ENCODE results near the gene TIMM13. TPM values are rescaled to one million over a fixed set of nuclear protein-coding genes. Genes with fewer than 3 reads are reported as not detected.
"Not testable (repeated sequence)": the region's sequence is repeated elsewhere in the genome, so short reads cannot be mapped to it uniquely, and the experiment has no call there.

TIMM13 gene
- total RNA-seq, 2 donors from 2014 or later: 19.4 to 23.4 TPM

DNA sequence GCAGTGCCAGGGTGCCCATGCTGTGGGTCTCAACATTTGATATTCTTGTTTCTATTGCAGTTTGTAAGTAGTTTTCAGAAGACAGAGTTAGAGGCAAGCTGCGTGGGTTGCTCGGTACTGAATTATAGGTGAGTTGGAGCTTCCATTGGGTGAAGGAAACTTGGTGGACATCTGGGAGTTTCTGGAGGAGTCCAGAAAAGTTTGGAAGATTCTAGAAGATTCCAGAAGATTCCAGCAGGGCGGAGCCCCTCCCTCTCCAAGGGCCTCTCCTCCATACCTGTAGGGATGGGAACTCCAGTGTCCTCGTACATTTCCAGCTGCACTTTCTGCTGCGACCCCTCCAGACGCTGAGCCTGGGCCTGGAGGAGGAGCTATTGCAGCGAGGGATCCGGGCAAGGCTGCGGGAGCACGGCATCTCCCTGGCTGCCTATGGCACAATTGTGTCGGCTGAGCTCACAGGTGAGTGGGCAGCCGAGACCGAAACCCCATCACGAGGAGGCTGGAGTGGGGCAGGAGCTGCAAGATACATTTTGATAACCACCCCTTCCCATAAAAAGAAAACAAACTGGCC, 28.6 kb downstream of the TIMM13 start:
- ATAC-seq (ENCODE audit: insufficient number of reproducible peaks, low FRiP score, low read depth) (no peak), DNase-seq (ENCODE audit: low spot score) (no peak)
- Histone ChIP-seq H3K27ac (no peak overlapping the region), H3K4me1 (ENCODE audit: control insufficient read depth in 1 of 2, low read depth in 2 of 2) (peaks cover 0 to 6% of the 10 kb centered on the region in 2 donors), H3K27me3 (replicated peaks; ENCODE audit: insufficient read depth) (no peaks in the 10 kb centered on the region), H3K36me3 (no peaks in the 10 kb centered on the region), H3K9me3 (no peaks in the 10 kb centered on the region), H3K4me3 (no peak overlapping the region)
- TF ChIP-seq, protein P1, sequence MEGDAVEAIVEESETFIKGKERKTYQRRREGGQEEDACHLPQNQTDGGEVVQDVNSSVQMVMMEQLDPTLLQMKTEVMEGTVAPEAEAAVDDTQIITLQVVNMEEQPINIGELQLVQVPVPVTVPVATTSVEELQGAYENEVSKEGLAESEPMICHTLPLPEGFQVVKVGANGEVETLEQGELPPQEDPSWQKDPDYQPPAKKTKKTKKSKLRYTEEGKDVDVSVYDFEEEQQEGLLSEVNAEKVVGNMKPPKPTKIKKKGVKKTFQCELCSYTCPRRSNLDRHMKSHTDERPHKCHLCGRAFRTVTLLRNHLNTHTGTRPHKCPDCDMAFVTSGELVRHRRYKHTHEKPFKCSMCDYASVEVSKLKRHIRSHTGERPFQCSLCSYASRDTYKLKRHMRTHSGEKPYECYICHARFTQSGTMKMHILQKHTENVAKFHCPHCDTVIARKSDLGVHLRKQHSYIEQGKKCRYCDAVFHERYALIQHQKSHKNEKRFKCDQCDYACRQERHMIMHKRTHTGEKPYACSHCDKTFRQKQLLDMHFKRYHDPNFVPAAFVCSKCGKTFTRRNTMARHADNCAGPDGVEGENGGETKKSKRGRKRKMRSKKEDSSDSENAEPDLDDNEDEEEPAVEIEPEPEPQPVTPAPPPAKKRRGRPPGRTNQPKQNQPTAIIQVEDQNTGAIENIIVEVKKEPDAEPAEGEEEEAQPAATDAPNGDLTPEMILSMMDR (IDR thresholded peaks at IDR 0.05): no peak

DNA sequence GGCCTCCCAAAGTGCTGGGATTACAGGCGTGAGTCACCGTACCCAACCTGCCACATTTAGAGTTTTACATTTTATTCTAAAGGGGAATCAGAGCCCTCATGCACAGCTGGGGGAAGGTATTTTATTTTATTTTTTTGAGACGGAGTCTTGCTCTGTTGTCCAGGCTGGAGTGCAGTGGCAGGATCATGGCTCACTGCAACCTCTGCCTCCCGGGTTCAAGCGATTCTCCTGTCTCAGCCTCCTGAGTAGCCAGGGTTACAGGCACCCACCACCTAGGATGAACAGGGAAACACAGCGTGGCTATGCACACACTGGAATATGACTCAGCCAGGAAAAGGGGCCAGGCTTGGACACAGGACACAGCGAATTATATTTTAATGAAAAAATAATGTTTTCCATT, 30.2 kb downstream of the TIMM13 start:
- not testable (repeated sequence) for H3K4me1 ChIP-seq (ENCODE audit: control insufficient read depth in 1 of 2, low read depth in 2 of 2); H3K4me3 ChIP-seq; H3K27me3 ChIP-seq (replicated peaks; ENCODE audit: insufficient read depth); H3K36me3 ChIP-seq; H3K27ac ChIP-seq; ATAC-seq (ENCODE audit: insufficient number of reproducible peaks, low FRiP score, low read depth); DNase-seq (ENCODE audit: low spot score); H3K9me3 ChIP-seq

DNA sequence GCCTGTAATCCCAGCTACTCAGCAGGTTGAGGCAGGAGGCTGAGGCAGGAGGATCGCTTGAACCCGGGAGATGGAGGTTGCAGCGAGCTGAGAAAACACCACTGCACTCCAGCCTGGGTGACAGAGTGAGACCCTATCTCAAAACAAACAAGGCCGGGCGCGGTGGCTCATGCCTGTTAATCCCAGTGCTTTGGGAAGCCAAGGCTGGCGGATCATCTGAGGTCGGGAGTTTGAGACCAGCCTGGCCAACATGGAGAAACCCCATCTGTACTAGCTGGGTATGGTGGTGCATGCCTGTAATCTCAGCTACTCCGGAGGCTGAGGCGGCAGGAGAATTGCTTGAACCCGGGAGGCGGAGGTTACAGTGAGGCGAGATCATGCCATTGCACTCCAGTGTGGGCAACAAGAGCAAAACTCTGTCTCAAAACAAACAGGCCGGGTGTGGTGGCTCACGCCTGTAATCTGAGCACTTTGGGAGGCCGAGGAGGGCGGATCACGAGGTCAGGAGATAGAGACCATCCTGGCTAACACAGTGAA, 32.0 kb downstream of the TIMM13 start:
- DNase-seq (ENCODE audit: low spot score); ATAC-seq (ENCODE audit: insufficient number of reproducible peaks, low FRiP score, low read depth); H3K27me3 ChIP-seq (replicated peaks; ENCODE audit: insufficient read depth); H3K4me1 ChIP-seq (ENCODE audit: control insufficient read depth in 1 of 2, low read depth in 2 of 2); H3K4me3 ChIP-seq; H3K36me3 ChIP-seq; H3K9me3 ChIP-seq: not testable (repeated sequence)
- peak overlapping the region in 1 of 2 donors; percentile 1 for H3K27ac ChIP-seq

DNA sequence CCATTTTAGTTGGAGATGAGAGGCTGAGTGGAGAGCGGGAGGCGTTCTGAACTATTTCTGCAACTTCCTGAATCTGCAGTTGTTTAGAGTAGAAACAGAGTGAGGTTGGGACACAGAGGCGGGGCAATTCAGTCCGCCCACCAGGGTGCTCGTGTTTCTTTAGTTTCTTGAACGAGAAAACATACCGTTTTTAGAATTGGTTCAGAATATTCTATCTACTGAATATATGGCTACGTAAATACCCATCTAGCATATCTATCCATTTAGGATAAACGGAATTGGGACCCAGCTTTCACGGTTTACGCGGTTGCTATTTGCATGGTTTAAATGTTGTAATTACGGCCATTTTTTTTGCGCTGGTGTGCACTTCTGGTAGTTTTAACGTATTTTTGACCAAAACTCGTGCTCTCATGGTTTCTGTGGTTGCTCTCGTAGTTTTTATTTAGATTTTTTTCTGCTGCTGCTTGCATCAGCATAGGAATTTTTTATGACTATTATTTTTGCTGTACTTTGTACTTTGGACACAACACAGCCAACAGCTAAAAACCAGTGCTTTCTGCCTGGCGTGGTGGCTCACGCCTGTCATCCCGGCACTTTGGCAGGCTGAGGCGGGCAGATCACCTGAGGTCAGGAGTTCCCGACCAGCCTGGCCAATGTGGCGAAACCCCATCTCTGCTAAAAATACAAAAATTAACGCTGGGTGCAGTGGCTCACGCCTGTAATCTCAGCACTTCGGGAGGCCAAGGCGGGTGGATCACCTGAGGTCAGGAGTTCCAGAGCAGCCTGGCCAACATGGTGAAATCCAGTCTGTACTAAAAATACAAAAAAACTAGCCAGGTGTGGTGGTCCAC, 32.7 kb downstream of the TIMM13 start:
- Histone ChIP-seq H3K4me1 (ENCODE audit: control insufficient read depth in 1 of 2, low read depth in 2 of 2) (peaks cover 0 to 6% of the 10 kb centered on the region in 2 donors), H3K27me3 (replicated peaks; ENCODE audit: insufficient read depth) (no peaks in the 10 kb centered on the region), H3K4me3 (peak overlapping the region; percentile 44), H3K9me3 (no peaks in the 10 kb centered on the region), H3K27ac (peak overlapping the region in 1 of 2 donors; percentile 1), H3K36me3 (no peaks in the 10 kb centered on the region)
- ATAC-seq (ENCODE audit: insufficient number of reproducible peaks, low FRiP score, low read depth): no peak
- no peak for DNase-seq (ENCODE audit: low spot score)
- TF ChIP-seq, protein P1 (IDR thresholded peaks at IDR 0.05): no peak

DNA sequence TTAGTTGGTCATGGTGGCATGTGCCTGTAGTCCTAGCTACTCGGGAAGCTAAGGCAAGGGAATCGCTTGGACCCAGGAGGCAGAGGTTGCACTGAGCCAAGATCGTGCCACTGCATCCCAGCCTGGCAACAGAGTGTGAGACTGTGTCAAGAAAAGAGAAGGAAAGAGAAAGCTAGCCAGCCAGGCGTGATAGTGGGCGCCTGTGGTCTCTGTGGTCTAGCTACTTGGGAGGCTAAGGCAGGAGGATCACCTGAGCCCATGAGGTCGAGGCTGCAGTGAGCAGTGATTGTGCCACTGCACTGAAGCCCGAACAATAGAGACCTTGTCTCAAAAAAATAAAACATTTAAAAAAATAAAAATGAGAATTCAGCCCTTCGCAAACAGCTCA, 33.3 kb downstream of the TIMM13 start:
- Histone ChIP-seq H3K4me3 (peak overlapping the region; percentile 44), H3K9me3 (no peaks in the 10 kb centered on the region), H3K4me1 (ENCODE audit: control insufficient read depth in 1 of 2, low read depth in 2 of 2) (peaks cover 0 to 6% of the 10 kb centered on the region in 2 donors), H3K27ac (no peak overlapping the region), H3K36me3 (no peaks in the 10 kb centered on the region), H3K27me3 (replicated peaks; ENCODE audit: insufficient read depth) (no peaks in the 10 kb centered on the region)
- TF ChIP-seq, protein P1 (IDR thresholded peaks at IDR 0.05): no peak
- ATAC-seq (ENCODE audit: insufficient number of reproducible peaks, low FRiP score, low read depth) (no peak), DNase-seq (ENCODE audit: low spot score) (no peak)

DNA sequence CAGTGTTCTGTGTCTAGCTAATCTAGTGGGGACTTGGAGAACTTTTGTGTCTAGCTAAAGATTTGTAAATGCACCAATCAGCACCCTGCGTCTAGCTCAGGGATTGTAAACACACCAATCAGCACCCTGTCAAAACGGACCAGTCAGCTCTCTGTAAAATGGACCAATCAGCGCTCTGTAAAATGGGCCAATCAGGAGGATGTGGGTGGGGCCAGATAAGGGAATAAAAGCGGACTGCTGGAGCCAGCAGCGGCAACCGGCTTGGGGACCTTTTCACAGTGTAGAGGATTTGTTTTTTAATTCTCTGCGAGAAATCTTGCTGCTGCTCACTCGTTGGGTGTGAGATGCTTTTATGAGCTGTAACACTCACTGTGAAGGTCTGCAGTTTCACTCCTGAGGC, 34.5 kb downstream of the TIMM13 start:
- not testable (repeated sequence) for ATAC-seq (ENCODE audit: insufficient number of reproducible peaks, low FRiP score, low read depth); H3K4me1 ChIP-seq (ENCODE audit: control insufficient read depth in 1 of 2, low read depth in 2 of 2); H3K4me3 ChIP-seq; DNase-seq (ENCODE audit: low spot score); H3K27ac ChIP-seq; H3K36me3 ChIP-seq; H3K9me3 ChIP-seq; H3K27me3 ChIP-seq (replicated peaks; ENCODE audit: insufficient read depth)

Data from thoracic aorta (tissue), 2 donors.